BLaER1 (cell line): Measurements from ENCODE around the gene PHF1.
A peak's percentile ranks its signal among the peaks of the same experiment; 100 is the strongest.
"Not testable (repeated sequence)": the region's sequence is repeated elsewhere in the genome, so short reads cannot be mapped to it uniquely, and the experiment has no call there.

Source experiments
- H3K27ac ChIP-seq: shearing (Covaris generic); formaldehyde crosslinking; 2 replicates; pipeline ENCODE4 v1.8.1; 2022
- H3K27me3 ChIP-seq: shearing (Covaris generic); formaldehyde crosslinking; 2 replicates; pipeline ENCODE4 v1.8.1; 2022
- H3K36me3 ChIP-seq: shearing (Covaris generic); formaldehyde crosslinking; 2 replicates; pipeline ENCODE4 v1.8.1; 2022
- H3K4me1 ChIP-seq: shearing (Covaris generic); formaldehyde crosslinking; 2 replicates; pipeline ENCODE4 v1.8.1; 2022
- H3K4me2 ChIP-seq: shearing (Covaris generic); formaldehyde crosslinking; 2 replicates; pipeline ENCODE4 v1.8.1; 2022
- H3K4me3 ChIP-seq: shearing (Covaris generic); formaldehyde crosslinking; 2 replicates; pipeline ENCODE4 v1.8.1; 2022
- H3K9ac ChIP-seq: shearing (Covaris generic); formaldehyde crosslinking; 2 replicates; pipeline ENCODE4 v1.8.1; 2022
- H3K9me3 ChIP-seq: shearing (Covaris generic); formaldehyde crosslinking; 2 replicates; pipeline ENCODE4 v1.8.1; 2022
- H4K20me1 ChIP-seq: shearing (Covaris generic); formaldehyde crosslinking; 2 replicates; pipeline ENCODE4 v1.8.1; 2022
- Cebpa-rat ChIP-seq: shearing (Covaris generic); IDR thresholded peaks from 2 replicates; pipeline ENCODE4 v1.8.1; 2022

The PHF1 gene

GRCh38 chr6:33410711-33411631 lies at the start of gene PHF1:
Gene PHF1 (plus strand): TSS chr6:33411014. CDS start chr6:33412264, 1,250 bp downstream.
- H3K36me3 ChIP-seq = peaks cover 60% of the 10 kb centered on the region
- peak within 1 kb of the TSS; percentile 79 for H3K27ac ChIP-seq
- H3K27me3 ChIP-seq = no peaks in the 10 kb centered on the region
- H3K4me3 ChIP-seq = peak within 1 kb of the TSS; percentile 80
- peak within 1 kb of the TSS; percentile 83 for H3K9ac ChIP-seq
- no peak for TF ChIP-seq Cebpa-rat
- H4K20me1 ChIP-seq = peaks cover 38% of the 10 kb centered on the region
- H3K4me1 ChIP-seq = peaks cover 60% of the 10 kb centered on the region
- no peaks in the 10 kb centered on the region for H3K9me3 ChIP-seq
- H3K4me2 ChIP-seq = peak within 1 kb of the TSS; percentile 96

GRCh38 chr6:33363486-33363885 lies 47.3 kb upstream of the PHF1 start:
- not testable (repeated sequence) for H3K4me1 ChIP-seq, H3K4me2 ChIP-seq, H3K9ac ChIP-seq, H3K36me3 ChIP-seq, H3K27ac ChIP-seq, H3K27me3 ChIP-seq, H3K4me3 ChIP-seq, H4K20me1 ChIP-seq, H3K9me3 ChIP-seq

GRCh38 chr6:33364475-33365205 lies 46.2 kb upstream of the PHF1 start:
- not testable (repeated sequence) for H3K4me2 ChIP-seq, H3K9me3 ChIP-seq

GRCh38 chr6:33365206-33365971 lies 45.4 kb upstream of the PHF1 start:
- H3K4me1 ChIP-seq, H3K4me2 ChIP-seq, H3K27me3 ChIP-seq, H3K36me3 ChIP-seq, H3K9me3 ChIP-seq, H3K4me3 ChIP-seq, H4K20me1 ChIP-seq, H3K9ac ChIP-seq: not testable (repeated sequence)
- peak overlapping the region; percentile 22; the same call in 1 of the 2 replicates for H3K27ac ChIP-seq

More at GRCh38 chr6:33364475-33365205, 46.2 kb upstream of the PHF1 start:
- H3K9ac ChIP-seq, H3K27me3 ChIP-seq, H3K4me1 ChIP-seq, H3K36me3 ChIP-seq, H4K20me1 ChIP-seq, H3K4me3 ChIP-seq: not testable (repeated sequence)
- peak overlapping the region; percentile 22; the same call in 1 of the 2 replicates for H3K27ac ChIP-seq

GRCh38 chr6:33367009-33367714 lies 43.7 kb upstream of the PHF1 start:
- H3K9ac ChIP-seq = no peak overlapping the region
- no peaks in the 10 kb centered on the region for H3K9me3 ChIP-seq
- peaks cover 9% of the 10 kb centered on the region; the same call in 1 of the 2 replicates for H3K4me1 ChIP-seq
- no peak overlapping the region for H3K4me2 ChIP-seq
- TF ChIP-seq Cebpa-rat = no peak
- no peaks in the 10 kb centered on the region for H3K27me3 ChIP-seq
- H3K27ac ChIP-seq = no peak overlapping the region
- no peak overlapping the region for H3K4me3 ChIP-seq
- no peaks in the 10 kb centered on the region for H4K20me1 ChIP-seq
- H3K36me3 ChIP-seq = no peaks in the 10 kb centered on the region

GRCh38 chr6:33367715-33368025 lies 43.1 kb upstream of the PHF1 start:
- H3K9ac ChIP-seq, H3K4me2 ChIP-seq, H3K9me3 ChIP-seq, H3K27ac ChIP-seq, H3K4me3 ChIP-seq, H3K36me3 ChIP-seq, H3K27me3 ChIP-seq, H4K20me1 ChIP-seq, H3K4me1 ChIP-seq: not testable (repeated sequence)

- H3K27ac ChIP-seq, H3K4me1 ChIP-seq, H4K20me1 ChIP-seq, H3K4me2 ChIP-seq, H3K9ac ChIP-seq, H3K9me3 ChIP-seq, H3K27me3 ChIP-seq, H3K4me3 ChIP-seq, H3K36me3 ChIP-seq: not testable (repeated sequence)
Measured at GRCh38 chr6:33371901-33372300, 38.9 kb upstream of the PHF1 start.

GRCh38 chr6:33372526-33373123 lies 38.2 kb upstream of the PHF1 start:
- H3K27ac ChIP-seq = no peak overlapping the region
- TF ChIP-seq Cebpa-rat = no peak
- no peak overlapping the region for H3K4me3 ChIP-seq
- no peaks in the 10 kb centered on the region for H4K20me1 ChIP-seq
- no peaks in the 10 kb centered on the region for H3K27me3 ChIP-seq
- H3K9ac ChIP-seq = no peak overlapping the region
- H3K36me3 ChIP-seq = no peaks in the 10 kb centered on the region
- H3K9me3 ChIP-seq = no peaks in the 10 kb centered on the region
- no peaks in the 10 kb centered on the region for H3K4me1 ChIP-seq
- H3K4me2 ChIP-seq = no peak overlapping the region
